ENCODE data around the gene NME7.

The NME7 gene

DNA sequence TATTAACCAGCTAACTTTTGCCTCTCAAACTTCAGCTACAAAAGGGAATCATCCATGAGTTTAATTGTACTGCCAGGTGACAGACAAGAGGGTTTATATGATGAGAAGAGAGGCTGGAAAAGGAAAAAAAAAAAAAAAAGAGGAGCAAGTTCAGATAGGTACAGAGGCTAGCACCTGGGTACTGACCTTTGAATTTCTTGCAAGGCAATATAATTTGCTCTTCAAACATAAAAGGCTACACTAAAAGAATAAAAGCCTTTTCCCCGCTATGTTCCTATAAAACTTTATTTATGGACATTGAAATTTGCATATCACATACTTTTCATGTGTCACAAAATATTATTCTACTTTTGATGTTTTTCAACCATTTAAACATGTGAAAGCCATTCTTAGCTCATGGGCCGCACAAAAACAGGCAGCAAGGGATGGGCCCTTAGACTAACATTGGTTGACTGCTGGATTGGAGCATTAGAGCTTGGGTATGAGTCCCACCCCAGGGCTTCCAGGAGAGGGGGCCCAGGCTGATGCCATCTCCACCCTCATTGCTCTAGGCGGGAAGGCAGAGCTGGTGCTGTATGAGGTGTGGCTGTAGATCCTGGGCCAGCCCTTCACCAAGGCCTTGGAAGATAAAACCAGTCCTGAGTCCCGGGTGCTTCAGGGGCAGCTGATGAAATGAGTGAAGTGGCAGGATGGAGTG lies 216.8 kb downstream of the NME7 start:
- no peak for DNase-seq (ENCODE audit: low spot score)

DNA sequence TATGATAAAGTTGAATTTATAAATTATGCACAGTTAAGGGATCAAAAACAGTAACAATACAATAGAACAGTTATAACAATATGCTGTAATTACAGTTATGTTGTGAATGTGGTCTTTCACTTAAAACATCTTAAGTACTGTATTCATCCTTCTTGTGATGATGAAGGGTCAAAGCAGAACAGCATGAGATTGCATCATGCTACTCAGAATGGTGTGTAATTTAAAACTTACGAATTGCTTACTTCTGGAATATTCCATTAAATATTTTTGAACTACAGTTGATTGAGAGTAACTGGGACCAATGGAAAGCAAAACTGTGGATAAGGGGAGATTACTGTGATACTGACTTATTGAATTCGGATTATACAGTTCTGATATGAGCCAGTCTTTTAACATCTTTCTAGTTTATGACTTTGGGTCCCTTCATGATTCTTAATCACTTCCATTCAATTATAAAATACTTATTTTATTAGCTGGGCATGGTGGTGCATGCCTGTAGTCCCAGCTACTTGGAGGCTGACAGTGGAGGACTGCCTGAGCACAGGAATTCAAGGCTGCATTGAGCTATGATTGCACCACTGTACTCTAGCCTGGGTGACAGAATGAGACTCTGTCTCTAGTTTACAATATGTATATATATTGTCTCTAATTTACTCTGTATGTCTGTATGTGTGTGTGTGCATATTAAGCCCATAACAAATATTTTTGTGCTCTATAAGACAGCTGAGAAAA lies 217.9 kb downstream of the NME7 start:
- no peak for DNase-seq (ENCODE audit: low spot score)

DNA sequence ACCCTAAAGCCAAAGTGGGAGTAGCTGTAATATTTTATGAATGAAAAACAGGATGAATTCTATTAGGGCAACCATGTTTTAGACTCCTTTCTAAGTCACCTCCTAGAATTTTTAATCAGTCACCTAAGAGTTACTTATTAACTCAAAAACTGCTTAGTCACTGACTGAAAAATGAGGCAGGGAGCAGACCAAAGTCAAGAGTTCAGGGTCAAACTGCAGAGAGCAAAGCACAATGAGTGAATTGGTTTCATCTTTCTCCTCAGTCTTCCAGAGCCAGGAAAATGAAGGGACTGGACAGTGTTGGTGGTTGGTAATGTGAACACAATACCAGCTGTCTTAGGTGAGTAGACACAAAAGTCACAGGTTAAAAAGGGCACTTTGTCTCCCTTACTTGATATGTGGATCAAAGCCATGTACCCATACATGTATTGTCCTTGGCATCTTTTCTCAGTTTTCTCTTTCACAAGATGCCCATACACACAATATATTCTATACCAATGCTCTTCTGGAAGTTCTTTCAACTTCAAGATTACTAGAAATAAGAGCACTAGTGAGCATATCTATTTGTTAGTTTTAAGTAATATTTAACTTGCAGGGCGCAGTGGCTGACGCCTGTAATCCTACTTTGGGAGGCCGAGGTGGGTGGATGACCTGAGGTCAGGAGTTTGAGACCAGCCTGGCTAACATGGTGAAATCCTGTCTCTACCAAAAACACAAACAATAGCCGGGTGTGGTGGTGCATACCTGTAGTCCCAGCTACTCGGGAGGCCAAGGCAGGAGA lies 218.9 kb downstream of the NME7 start:
- no peak for DNase-seq (ENCODE audit: low spot score)

DNA sequence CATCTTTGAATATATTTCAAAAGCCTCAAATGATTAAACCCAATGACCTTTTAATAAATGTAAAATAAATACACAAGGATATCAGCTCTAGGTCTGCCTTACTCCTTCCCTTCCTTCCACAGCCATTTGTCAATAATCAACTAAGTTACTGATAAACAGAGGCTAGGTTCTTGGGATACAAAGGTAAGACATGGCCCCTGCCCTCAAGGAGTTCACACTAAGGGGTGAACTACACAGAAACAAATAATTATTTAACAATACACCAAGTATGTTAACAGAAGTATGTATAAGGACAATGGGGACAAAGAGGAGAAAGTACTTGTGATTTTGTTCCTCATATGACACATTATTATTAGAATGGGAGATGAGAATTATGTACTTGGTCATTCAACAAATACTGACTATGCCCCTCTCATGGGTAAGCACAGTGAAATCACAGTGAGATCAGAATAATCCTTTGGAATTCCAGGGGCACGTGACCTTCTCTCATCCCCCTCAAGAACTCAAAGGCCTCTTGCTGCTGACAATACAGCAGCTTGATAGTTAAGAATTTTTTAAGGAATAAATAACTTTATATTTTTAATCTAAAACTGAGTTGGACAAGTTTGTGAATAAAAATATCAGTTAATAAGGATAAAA lies 220.9 kb downstream of the NME7 start:
- no peak for DNase-seq (ENCODE audit: low spot score)

DNA sequence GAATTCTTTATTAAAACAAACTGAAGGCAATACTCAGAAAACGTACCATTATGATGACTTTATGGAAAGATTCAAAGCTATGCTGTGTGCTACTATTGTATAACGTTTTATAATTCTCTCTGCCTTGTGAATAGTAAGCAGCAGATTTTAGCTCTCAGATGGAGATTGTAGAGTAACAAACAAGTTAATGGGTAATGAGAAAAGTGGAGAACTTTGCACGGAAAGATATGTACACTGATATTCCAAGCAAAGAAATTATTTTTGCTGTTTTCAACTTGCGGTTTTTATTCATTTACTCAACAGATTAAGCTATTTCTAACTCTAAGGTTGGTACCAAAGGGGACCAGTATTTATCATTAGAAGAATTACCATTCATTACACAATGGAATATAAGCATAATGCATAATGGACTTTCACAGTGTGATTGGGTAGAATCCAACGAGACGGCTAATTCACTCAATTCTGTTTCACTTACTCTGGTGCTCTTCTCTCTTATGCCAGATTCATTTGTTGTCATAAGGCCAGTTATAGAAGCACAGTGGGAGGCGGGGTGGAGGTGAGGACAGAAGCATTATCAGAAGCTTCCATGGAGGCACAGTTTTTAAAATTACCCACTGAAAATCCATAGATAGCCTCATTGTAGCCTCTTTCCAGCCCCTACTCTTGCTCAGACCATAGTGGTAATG lies 222.5 kb downstream of the NME7 start:
- no peak for DNase-seq (ENCODE audit: low spot score)

DNA sequence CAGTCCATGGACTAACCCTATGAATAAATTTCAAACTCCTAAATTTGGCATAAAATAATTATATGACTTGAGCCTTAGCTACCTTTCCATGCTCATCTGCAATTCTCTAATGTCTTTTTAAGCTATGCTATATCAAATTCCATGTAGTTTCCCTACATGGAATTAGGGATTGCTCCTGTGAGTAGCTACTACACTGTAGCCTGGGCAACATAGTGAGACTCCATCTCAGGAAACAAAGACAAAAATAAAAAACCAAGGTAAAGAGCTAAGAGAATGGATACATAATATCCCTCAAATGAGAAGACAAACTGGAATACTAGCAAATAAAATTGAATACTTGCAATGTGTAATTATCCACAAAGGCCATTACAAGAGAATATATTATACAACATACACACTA lies 223.6 kb downstream of the NME7 start:
- DNase-seq (ENCODE audit: low spot score) = no peak

DNA sequence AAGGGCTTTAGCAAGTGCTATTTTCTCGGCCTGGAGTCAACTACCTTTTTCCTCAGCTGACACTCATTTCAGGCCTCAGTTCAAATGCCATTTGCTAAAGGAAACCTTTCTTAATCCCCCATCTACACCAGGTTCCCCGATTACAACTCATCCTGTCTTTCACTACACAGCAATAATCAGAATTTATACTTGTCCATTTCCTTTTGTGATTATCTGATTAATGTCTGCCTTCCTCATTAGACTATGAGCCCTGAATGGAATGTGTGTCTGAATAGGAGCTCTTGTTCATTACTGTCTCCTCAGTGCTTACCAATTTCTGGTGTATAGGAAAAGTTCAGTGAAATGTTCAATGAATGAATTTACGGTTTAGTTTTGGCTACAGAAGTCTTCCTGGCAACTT lies 224.3 kb downstream of the NME7 start:
- no peak for DNase-seq (ENCODE audit: low spot score)

DNA sequence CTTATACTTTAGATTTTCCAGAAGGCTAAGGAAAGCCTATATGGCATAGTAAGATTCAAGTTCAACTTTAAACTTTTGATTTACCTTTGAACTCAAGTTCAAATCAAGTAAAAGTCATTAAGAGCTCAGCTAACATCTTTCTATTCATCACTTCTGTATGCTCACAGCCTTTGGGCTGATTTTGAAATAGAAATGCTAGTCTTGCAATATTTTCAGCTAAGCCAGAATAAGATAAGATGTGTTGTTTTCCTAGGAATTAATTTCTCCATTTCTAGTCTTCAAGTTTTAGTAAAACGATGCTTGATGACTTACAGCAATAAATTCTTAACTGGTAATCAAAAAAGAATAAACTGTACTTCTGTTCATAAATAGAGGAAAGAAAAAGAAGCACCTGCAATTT lies 225.5 kb downstream of the NME7 start:
- DNase-seq (ENCODE audit: low spot score) = no peak

DNA sequence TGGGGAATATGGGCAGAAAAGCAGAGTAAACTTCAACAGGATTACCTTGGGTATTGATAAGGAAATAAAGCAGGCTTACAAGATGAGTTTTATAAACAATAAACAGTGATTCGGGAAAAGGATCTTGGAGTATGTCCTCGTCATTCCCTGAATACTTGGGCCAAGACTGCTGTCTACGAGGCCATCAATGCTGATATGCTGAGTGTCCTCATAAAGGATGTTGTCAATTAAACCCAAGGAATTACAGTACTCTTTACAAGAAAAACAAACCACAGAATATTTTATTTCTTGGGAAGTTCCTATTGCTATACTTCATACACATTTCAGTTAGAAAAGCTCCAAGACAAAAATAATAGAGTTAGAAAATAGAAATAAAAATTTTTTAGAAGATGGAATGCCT lies 226.2 kb downstream of the NME7 start:
- DNase-seq (ENCODE audit: low spot score) = no peak

DNA sequence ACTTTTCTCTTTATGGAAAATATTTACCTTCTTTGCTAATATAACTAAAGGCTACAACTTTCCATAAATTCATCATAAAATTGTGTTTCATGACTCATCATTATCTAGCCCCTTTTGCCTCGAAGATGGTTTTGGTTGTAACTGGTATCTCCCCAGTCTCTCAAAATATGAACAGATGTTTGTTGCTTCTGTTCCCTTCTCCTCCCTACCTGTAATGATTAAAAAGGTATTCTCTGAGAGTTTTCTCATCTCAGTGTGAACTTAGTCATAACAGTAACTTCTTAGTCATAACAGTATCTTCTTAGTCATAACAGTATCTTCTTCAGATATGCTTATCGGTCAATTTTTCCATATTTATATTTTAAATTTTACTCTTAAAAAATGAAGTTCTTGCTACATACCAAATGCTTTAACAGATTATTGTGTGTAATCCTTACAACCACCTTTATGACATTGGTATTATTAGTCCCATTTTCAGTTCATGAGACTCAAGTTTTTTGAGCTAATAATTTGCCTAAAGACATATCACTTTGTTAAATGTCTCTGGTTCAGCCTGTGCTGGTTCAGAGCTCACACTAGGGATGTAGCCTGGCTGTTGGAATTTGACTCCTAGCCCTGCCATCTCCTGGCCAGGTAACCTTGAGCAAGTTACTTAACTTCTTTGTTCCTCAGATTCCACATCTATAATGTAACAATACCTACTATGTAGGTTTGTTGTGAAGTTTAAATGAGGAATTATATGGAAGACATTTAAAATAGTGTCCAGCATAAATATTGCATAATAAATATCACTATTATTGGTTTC lies 228.5 kb downstream of the NME7 start:
- DNase-seq (ENCODE audit: low spot score) = no peak

DNA sequence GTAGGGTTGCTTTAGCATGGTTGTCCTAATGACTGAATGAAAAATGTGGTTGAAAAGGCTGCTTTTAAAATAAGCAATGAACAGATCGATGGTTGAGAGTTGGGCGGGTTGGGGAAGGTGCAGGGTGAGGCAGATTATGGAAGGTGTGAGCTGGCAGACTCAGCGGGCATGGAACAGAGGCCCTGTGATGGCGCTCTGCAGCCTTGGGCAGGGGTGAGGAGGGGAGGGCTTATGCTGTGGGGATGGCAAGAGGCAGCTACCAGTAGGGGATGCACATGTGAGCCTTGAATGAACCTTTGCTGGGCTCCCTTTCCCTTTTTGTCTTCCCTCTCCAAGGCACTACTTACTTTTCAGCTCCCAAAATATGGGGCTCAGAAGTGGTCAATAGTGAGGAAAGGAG lies 230.2 kb downstream of the NME7 start:
- no peak for DNase-seq (ENCODE audit: low spot score)

DNA sequence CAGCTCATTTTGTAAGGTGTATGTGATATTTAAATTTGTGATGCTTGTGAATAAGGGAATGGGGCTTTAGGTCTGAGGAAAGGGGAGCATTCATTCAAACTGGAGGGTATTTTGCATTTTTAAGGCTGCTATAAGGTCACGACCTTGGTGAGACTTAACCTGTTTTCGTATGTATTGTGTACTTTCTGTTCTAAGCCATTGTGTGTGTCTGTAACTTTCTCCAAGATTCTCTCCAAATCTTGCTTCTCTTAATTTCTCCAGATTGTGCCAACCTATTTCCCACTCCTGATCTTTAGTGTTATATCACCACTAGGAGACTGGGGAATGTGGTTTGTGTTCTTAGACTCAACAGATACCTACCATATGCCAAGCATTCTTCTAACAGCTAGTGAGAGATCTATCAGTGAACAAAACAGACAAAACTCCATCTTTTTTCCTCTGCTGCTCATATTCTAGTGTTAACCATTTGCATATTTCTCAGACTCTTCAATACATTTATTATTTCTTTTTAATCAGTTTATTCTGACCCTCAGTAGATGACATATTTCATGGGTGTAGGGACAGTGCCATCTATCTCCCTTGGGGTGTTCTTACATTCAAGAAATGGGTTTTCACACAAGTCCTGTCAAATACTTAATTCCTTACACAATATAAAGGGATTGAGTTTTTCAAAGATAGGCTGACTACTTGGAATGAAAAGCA lies 233.6 kb downstream of the NME7 start:
- no peak for DNase-seq (ENCODE audit: low spot score)

DNA sequence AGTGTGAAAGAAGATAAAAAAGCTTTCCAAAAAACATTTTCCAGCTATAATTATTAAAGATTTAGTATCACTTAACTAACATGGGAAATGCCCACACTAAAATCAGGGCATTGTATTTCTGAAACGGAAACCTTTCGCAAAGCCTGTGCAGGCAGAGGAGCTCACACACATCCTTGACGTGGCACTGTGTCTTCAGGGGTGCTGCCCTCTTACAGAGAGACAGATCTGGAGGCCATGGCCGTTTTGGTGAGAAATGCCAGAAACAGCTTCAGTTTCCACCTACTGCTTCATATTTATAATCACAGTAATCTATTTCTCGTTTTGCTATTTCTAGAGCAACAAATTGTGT lies 234.4 kb downstream of the NME7 start:
- DNase-seq (ENCODE audit: low spot score) = no peak

DNA sequence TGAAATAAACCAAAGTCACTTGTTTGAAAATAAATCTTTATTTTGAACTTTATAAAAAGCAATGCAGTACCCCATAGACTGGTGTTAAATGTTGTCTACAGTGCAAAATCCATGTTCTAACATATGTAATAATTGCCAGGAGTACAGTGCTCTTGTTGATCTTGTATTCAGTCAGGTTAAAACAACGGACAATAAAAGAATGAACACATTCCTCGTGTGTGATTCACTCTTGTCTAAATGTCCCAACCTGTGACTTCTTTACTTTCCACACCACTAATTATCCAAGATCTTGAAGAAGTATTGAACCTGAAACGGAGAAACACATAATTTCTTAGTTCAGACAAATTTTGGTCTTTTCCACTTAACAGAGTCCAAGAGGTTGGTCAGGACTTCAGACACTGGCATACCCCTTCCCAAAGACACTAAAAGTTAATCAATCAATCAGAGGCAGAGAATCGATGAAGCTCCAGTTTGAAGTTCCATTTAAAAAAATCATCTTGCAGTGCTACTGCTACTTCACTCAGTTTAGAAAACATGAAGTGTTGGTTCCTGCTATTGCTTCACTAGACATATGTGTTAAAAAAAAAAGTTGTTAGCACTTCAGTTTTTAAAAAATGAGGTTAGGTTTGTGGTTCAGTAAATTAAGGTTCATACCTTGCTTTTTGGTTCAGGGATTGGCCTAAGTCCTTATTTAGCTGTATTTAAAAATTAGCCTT lies 234.9 kb downstream of the NME7 start:
- no peak for DNase-seq (ENCODE audit: low spot score)

DNA sequence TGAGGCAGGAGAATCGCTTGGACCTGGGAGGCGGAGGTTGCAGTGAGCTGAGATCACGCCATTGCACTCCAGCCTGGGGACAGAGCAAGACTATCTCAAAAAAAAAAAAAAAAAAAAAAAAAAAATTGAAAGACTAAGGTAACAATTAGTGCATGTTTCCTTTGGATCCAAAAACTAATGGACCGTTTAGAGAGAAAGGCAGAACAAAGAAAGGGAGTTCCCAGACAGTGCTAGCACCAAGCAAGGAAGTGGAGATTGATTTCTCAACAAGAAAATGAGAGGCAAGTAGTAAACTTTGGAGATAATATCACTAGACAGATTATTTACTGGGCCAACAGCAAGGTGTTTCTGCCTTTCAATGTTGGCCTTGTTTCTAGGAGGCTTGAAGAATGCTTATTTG lies 236.9 kb downstream of the NME7 start:
- DNase-seq (ENCODE audit: low spot score) = no peak

DNA sequence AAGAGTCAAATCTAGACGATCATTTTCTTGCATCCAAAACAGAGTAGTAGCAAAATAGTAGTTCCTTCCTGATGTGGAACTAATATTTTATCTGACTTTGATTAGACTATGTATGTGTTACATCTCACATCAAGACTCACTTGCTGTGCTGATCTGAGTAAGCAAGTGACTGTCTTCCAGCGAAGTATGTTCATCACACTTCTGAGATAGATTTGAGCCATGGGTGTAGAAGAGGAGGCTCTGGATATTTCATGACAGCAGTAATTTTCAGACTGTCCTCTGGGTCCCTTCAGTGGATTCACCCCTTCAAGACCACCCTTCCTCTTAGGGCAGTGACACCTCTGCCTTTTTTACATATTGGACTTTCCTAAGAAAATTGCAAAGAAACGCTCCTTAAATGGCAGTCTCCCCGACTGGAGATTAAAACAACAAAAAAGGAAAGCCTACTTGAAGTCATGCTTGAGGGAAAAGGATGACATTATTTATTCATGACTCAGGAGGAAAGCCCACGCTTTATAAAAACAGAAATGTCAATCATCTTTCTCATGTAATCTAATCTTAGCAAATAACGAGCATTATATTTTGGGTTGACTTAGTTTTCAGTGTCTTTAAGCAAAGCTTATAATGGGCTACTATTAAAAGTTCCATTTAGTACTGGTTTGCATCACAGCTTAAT lies 238.3 kb downstream of the NME7 start:
- peak; percentile 21 for DNase-seq (ENCODE audit: low spot score)

DNA sequence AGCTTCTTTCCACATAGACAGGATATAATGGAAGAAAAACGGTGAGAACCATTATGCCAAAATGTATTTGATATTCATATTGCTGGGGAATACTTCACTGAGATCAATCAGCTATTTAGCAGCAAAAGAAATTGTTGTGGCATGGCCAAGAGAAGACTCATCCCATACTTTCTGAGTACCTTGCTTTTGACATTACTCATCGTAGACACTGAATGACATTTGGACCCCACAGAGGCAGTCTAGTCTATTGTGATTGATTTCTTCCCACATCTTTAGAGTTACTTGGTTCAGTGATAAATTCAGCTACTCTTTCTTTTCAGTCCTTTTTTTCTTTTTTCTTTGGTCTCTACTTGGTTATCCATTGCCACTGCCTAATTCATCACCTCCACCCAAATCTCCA lies 239.0 kb downstream of the NME7 start:
- no peak for DNase-seq (ENCODE audit: low spot score)

DNA sequence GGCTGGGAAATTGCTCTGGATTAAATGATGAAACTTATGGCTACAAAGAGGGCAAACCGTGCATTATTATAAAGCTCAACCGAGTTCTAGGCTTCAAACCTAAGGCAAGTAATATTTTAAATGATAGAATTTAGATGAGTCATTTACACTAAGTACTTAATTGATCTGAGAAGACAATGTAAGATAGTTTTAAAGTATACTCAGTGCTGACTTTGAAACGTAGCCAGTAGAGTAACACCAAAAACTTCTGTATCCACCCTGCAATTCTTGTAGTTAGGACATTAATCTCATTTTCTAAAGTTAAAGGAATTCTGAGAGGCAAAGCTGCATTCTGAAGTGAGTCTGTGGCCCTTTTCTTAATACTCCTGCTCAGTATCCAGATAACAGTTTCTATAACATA lies 240.3 kb downstream of the NME7 start:
- no peak for DNase-seq (ENCODE audit: low spot score)

DNA sequence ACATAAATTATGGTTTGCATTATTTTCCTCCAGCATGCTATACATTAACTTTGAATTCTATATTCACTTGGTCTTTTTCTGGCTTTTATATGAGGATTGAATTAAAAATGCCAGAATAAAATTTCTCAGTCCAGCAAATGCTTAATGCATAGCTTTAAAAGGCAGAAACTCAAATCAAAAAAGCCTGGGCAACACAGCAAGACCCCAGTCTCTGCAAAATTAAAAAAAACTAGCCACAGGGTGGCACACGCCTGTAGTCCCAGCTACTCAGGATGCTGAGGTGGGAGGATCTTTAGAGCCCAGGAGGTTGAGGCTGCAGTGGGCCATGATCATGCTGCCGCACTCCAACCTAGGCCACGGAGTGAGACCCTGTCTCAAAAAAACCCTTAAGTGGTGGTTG lies 241.3 kb downstream of the NME7 start:
- DNase-seq (ENCODE audit: low spot score) = no peak
